ENCODE results near the gene ESCO1.

ESCO1 gene

DNA sequence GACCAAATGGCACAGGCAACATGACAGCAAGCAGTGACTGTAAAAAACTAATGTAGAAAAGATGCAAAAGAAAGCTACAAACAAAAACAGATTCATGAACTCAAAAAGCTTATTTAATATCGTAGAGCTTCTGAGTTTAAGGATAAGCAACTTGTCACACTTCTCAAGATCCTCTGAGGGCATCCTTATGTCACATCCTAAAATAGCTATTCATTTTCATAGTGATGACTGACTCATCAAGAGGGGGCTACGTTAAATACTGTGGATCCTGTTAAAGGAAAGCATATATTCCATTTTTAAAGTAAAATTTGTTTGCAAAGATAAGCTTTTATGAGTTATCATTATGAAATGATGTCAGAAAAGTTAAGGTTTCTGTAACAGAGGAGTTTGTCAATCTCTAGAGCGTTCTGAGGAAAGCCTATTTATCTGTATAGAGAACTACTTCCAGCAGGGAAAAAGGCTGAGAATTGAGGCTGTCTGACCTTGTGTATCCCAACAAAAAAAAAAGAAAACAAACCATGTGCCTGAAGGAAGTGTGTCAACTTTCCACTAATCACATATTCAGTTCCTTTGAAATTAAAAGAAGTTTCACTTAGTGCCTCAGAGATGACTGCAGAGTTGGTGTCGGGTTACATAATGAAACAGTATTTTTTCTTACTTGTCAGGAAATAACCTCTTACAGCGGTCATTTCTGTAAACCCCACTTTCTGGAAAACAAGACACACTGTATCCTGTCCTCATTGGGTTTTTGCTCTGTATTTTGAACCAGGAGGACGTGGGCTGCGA, 115.5 kb downstream of the ESCO1 start:
- DNase-seq: no peak

GRCh38 chr18:21483051-21483450, 117.5 kb downstream of the ESCO1 start:
- DNase-seq: no peak

DNA sequence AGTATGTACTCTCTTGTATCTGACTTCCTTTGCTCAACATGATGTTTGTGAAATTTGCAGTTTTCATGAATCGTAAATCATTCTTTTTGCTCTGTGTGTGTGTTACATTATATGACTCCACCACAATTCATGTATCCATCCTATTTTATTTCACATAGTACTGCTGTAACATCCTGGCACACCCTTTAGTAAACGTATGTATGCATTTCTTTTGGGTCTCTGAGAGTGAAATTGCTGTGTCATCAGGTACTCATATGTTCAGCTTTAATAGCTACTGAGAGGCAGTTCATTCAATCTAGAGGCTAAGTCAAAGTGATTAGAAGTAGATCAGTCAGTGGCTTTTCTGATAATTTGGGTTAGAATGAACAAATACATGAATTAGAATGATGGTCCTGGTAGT, 118.8 kb downstream of the ESCO1 start:
- no peak for DNase-seq

DNA sequence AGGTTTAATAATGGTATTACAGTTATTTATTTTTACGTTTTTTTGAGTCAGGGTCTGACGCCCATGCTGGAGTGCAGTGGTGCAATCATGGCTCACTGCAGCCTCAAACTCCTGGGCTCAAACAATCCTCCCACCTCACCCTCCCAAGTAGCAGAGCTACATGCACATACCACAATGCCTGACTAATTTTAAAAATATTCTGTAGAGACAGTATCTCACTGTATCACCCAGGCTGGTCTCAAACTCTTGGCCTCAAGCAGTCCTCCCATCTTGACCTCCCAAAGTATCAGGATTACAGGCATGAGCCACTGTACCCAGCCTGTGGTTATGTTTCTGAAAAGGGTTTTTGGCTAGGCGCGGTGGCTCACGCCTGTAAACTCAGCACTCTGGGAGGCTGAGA, 120.8 kb downstream of the ESCO1 start:
- DNase-seq: no peak

Data from stimulated activated CD4-positive, alpha-beta T cell treated with anti-CD3 and anti-CD28 coated beads, Interleukin-2, amount 100 ng/mL, for 48 hours (primary cell).